ENCODE results near the gene ETV3L. TPM values are rescaled to one million over a fixed set of nuclear protein-coding genes. Genes with fewer than 3 reads are reported as not detected.

The ETV3L gene
- total and polyA plus RNA-seq, 3 experiments from 2014 or later: not detected

- H3K4me3 Mint-ChIP-seq: no peak overlapping the region
- CTCF ChIA-PET: interaction anchor here (1.3 kb wide), 1 partner anchor 19 kb away, joined by 3 read pairs; no protein-coding TSS in a partner anchor
- peaks cover 24 to 54% of the 10 kb centered on the region in 2 donors for H3K27me3 Mint-ChIP-seq
Observed at GRCh38 chr1:157108448-157108847, 8.8 kb upstream of the ETV3L start.

GRCh38 chr1:157107702-157108101, 8.1 kb upstream of the ETV3L start:
- H3K4me1 ChIP-seq (ENCODE audit: insufficient read depth, low read length): no peaks in the 10 kb centered on the region
- H3K27ac Mint-ChIP-seq: peak overlapping the region in 1 of 8 donors; percentile 38
- no peaks in the 10 kb centered on the region for H3K36me3 Mint-ChIP-seq
- no peak overlapping the region for H3K27ac ChIP-seq (ENCODE audit: low read depth, low read length)
- H3K36me3 ChIP-seq (ENCODE audit: insufficient read depth, low read length): no peaks in the 10 kb centered on the region
- no peak overlapping the region for H3K4me3 ChIP-seq (ENCODE audit: low read length)
- ChIA-PET CTCF (no interaction called here), POLR2A (no interaction called here)
- no peak for DNase-seq
- H3K9me3 Mint-ChIP-seq: no peaks in the 10 kb centered on the region
- peaks cover 24 to 52% of the 10 kb centered on the region in 2 donors for H3K27me3 Mint-ChIP-seq
- no peaks in the 10 kb centered on the region for H3K9me3 ChIP-seq (ENCODE audit: low read length)
- no peak overlapping the region for H3K4me3 Mint-ChIP-seq
- H3K27me3 ChIP-seq (ENCODE audit: insufficient read depth, low read length, poor library complexity, severe bottlenecking): no peaks in the 10 kb centered on the region
- peaks cover 0 to 3% (median 0%) of the 10 kb centered on the region in 3 donors for H3K4me1 Mint-ChIP-seq

More at GRCh38 chr1:157108448-157108847, 8.8 kb upstream of the ETV3L start:
- H3K27me3 ChIP-seq (ENCODE audit: insufficient read depth, low read length, poor library complexity, severe bottlenecking): no peaks in the 10 kb centered on the region
- H3K36me3 ChIP-seq (ENCODE audit: insufficient read depth, low read length): no peaks in the 10 kb centered on the region
- H3K27ac ChIP-seq (ENCODE audit: low read depth, low read length): no peak overlapping the region
- no peaks in the 10 kb centered on the region for H3K9me3 ChIP-seq (ENCODE audit: low read length)
- DNase-seq: no peak
- POLR2A ChIA-PET: no interaction called here
- peak overlapping the region in 1 of 8 donors; percentile 83 for H3K27ac Mint-ChIP-seq
- H3K4me1 ChIP-seq (ENCODE audit: insufficient read depth, low read length): no peaks in the 10 kb centered on the region
- peaks cover 0 to 2% (median 0%) of the 10 kb centered on the region in 5 donors for H3K9me3 Mint-ChIP-seq
- H3K4me3 ChIP-seq (ENCODE audit: low read length): no peak overlapping the region
- H3K36me3 Mint-ChIP-seq: no peaks in the 10 kb centered on the region
- peaks cover 0 to 3% (median 0%) of the 10 kb centered on the region in 3 donors for H3K4me1 Mint-ChIP-seq

- H3K36me3 Mint-ChIP-seq: no peaks in the 10 kb centered on the region
- H3K27me3 Mint-ChIP-seq: peaks cover 22 to 48% of the 10 kb centered on the region in 2 donors
- no peak overlapping the region for H3K4me3 ChIP-seq (ENCODE audit: low read length)
- CTCF ChIA-PET: no interaction called here
- H3K27ac Mint-ChIP-seq: peak overlapping the region in 1 of 8 donors; percentile 32
- no peak overlapping the region for H3K4me3 Mint-ChIP-seq
- no peak for DNase-seq
- no peaks in the 10 kb centered on the region for H3K9me3 Mint-ChIP-seq
- H3K4me1 Mint-ChIP-seq: peaks cover 0 to 3% (median 0%) of the 10 kb centered on the region in 3 donors
- no peaks in the 10 kb centered on the region for H3K27me3 ChIP-seq (ENCODE audit: insufficient read depth, low read length, poor library complexity, severe bottlenecking)
- H3K4me1 ChIP-seq (ENCODE audit: insufficient read depth, low read length): no peaks in the 10 kb centered on the region
- POLR2A ChIA-PET: no interaction called here
- H3K9me3 ChIP-seq (ENCODE audit: low read length): no peaks in the 10 kb centered on the region
- H3K27ac ChIP-seq (ENCODE audit: low read depth, low read length): no peak overlapping the region
- H3K36me3 ChIP-seq (ENCODE audit: insufficient read depth, low read length): no peaks in the 10 kb centered on the region
Observed at GRCh38 chr1:157106813-157107189, 7.2 kb upstream of the ETV3L start.

- H3K4me1 Mint-ChIP-seq: peaks cover 0 to 3% (median 0%) of the 10 kb centered on the region in 3 donors
- H3K27me3 ChIP-seq (ENCODE audit: insufficient read depth, low read length, poor library complexity, severe bottlenecking): no peaks in the 10 kb centered on the region
- no peak overlapping the region for H3K27ac ChIP-seq (ENCODE audit: low read depth, low read length)
- H3K36me3 Mint-ChIP-seq: no peaks in the 10 kb centered on the region
- H3K4me3 Mint-ChIP-seq: no peak overlapping the region
- no peak overlapping the region for H3K4me3 ChIP-seq (ENCODE audit: low read length)
- no peak for DNase-seq
- H3K9me3 ChIP-seq (ENCODE audit: low read length): no peaks in the 10 kb centered on the region
- H3K9me3 Mint-ChIP-seq: no peaks in the 10 kb centered on the region
- H3K27me3 Mint-ChIP-seq: peaks cover 22 to 43% of the 10 kb centered on the region in 2 donors
- H3K27ac Mint-ChIP-seq: peak overlapping the region in 2 of 8 donors; percentile 51 to 66
- ChIA-PET POLR2A (no interaction called here), CTCF (interaction anchor here (1.5 kb wide), 1 partner anchor 16 kb away, joined by 3 read pairs; no protein-coding TSS in a partner anchor)
- no peaks in the 10 kb centered on the region for H3K4me1 ChIP-seq (ENCODE audit: insufficient read depth, low read length)
- no peaks in the 10 kb centered on the region for H3K36me3 ChIP-seq (ENCODE audit: insufficient read depth, low read length)
Observed at GRCh38 chr1:157105988-157106812, 6.6 kb upstream of the ETV3L start.

GRCh38 chr1:157105298-157105987, 5.8 kb upstream of the ETV3L start:
- POLR2A ChIA-PET: no interaction called here
- Mint-ChIP-seq H3K4me3 (no peak overlapping the region), H3K9me3 (no peaks in the 10 kb centered on the region), H3K4me1 (peaks cover 0 to 3% (median 0%) of the 10 kb centered on the region in 3 donors), H3K36me3 (no peaks in the 10 kb centered on the region), H3K27ac (peak overlapping the region in 3 of 8 donors; percentile 13 to 66 (median 23)), H3K27me3 (peaks cover 20 to 44% of the 10 kb centered on the region in 2 donors)
- CTCF ChIA-PET: interaction anchor here (0.6 to 1.5 kb wide), 2 partner anchors 16 to 51 kb away, joined by 3 read pairs; no protein-coding TSS in a partner anchor
- H3K9me3 ChIP-seq (ENCODE audit: low read length): no peaks in the 10 kb centered on the region
- H3K27me3 ChIP-seq (ENCODE audit: insufficient read depth, low read length, poor library complexity, severe bottlenecking): no peaks in the 10 kb centered on the region
- no peaks in the 10 kb centered on the region for H3K36me3 ChIP-seq (ENCODE audit: insufficient read depth, low read length)
- H3K27ac ChIP-seq (ENCODE audit: low read depth, low read length): no peak overlapping the region
- H3K4me3 ChIP-seq (ENCODE audit: low read length): no peak overlapping the region
- no peaks in the 10 kb centered on the region for H3K4me1 ChIP-seq (ENCODE audit: insufficient read depth, low read length)
- no peak for DNase-seq

- ChIA-PET CTCF (interaction anchor here (0.6 to 1.5 kb wide), 2 partner anchors 15 to 52 kb away, joined by 3 read pairs; no protein-coding TSS in a partner anchor), POLR2A (no interaction called here)
- no peaks in the 10 kb centered on the region for H3K9me3 Mint-ChIP-seq
- H3K36me3 ChIP-seq (ENCODE audit: insufficient read depth, low read length): no peaks in the 10 kb centered on the region
- peaks cover 18 to 39% of the 10 kb centered on the region in 2 donors for H3K27me3 Mint-ChIP-seq
- peak overlapping the region in 3 of 8 donors; percentile 4 to 52 (median 22) for H3K27ac Mint-ChIP-seq
- H3K27me3 ChIP-seq (ENCODE audit: insufficient read depth, low read length, poor library complexity, severe bottlenecking): no peaks in the 10 kb centered on the region
- no peaks in the 10 kb centered on the region for H3K4me1 ChIP-seq (ENCODE audit: insufficient read depth, low read length)
- no peaks in the 10 kb centered on the region for H3K9me3 ChIP-seq (ENCODE audit: low read length)
- no peak overlapping the region for H3K4me3 Mint-ChIP-seq
- H3K36me3 Mint-ChIP-seq: no peaks in the 10 kb centered on the region
- DNase-seq: no peak
- H3K4me1 Mint-ChIP-seq: peaks cover 0 to 3% (median 0%) of the 10 kb centered on the region in 3 donors
- no peak overlapping the region for H3K4me3 ChIP-seq (ENCODE audit: low read length)
- no peak overlapping the region for H3K27ac ChIP-seq (ENCODE audit: low read depth, low read length)
Observed at GRCh38 chr1:157104598-157105293, 5.1 kb upstream of the ETV3L start.

GRCh38 chr1:157103268-157103667, 3.7 kb upstream of the ETV3L start:
- DNase-seq: no peak
- Mint-ChIP-seq H3K4me1 (peaks cover 0 to 3% (median 0%) of the 10 kb centered on the region in 3 donors), H3K27ac (peak overlapping the region in 1 of 8 donors; percentile 10), H3K27me3 (peaks cover 10 to 26% of the 10 kb centered on the region in 2 donors), H3K4me3 (no peak overlapping the region), H3K36me3 (no peaks in the 10 kb centered on the region), H3K9me3 (no peaks in the 10 kb centered on the region)
- Histone ChIP-seq H3K4me1 (ENCODE audit: insufficient read depth, low read length) (no peaks in the 10 kb centered on the region), H3K36me3 (ENCODE audit: insufficient read depth, low read length) (no peaks in the 10 kb centered on the region), H3K27me3 (ENCODE audit: insufficient read depth, low read length, poor library complexity, severe bottlenecking) (no peaks in the 10 kb centered on the region), H3K4me3 (ENCODE audit: low read length) (no peak overlapping the region), H3K27ac (ENCODE audit: low read depth, low read length) (no peak overlapping the region), H3K9me3 (ENCODE audit: low read length) (no peaks in the 10 kb centered on the region)
- CTCF ChIA-PET: interaction anchor here (0.8 to 1.2 kb wide), 2 partner anchors 12 to 13 kb away, joined by 3 to 4 read pairs; no protein-coding TSS in a partner anchor
- POLR2A ChIA-PET: no interaction called here

All from CD8-positive, alpha-beta memory T cell (primary cell).